Ecto neural progenitor cell (in vitro differentiated cells): ENCODE results near the gene MFRP.
A peak's percentile ranks its signal among the peaks of the same experiment; 100 is the strongest.

Source experiments
- DNase-seq: peaks from one replicate; pipeline ENCODE4 v3.0.0-alpha.2; 2018; ENCODE audit warnings: low spot score

Gene MFRP

GRCh38 chr11:119359365-119360214, 13.1 kb upstream of the MFRP start:
- no peak for DNase-seq

DNA sequence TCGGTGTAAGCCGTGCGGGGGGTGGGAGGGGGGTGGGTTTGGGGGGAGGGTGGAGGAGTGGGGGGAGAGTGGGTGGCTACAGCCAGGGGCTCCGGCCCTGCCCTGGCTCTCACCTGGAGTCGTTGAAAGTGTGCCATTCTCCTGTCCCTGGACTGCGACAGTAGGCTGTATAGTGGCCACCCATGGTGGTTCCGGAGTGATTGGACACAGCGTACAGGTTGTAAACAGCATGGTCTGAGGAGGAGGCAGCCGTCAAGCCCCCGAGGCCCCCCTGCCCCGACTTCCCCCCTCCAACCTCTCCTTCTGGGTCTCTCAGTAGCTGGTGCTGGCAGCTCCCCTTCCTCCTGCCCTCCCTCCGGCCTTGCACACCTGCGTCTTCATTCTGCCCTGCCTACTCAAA, 10.6 kb upstream of the MFRP start:
- no peak for DNase-seq

DNA sequence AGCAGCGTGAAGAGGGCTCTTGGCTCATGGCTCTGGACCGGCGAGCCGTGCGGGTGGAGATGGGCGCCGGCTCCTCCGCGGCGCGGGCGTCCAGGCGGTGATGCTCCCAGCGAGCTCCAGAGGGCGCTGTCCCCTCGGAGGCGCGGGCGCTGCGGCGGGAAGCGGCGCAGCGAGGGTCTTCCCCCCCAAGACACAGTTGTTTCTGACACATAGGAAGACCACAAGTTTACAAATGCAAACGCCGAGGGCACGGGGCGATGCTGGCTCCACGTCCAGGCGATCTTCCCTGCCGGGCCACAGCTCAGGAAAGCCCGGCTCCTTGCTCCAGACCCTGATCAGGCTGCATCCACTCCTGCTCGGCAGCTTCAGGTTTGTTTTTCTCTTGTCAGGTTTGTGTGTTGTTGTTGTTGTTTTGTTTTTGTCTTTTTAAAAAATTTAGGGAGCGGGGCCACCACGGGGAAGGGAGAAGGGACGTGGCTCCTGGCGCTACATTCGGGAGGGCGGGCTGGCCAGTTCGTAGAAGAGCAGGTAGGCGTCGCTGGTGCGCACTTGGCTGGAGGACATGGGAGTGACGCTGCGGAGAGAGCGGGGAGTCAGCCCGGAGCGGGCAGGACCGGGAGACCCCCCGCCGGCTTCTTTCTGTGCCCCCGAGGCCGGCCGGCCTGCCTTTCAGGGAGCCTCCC, 10.0 kb upstream of the MFRP start:
- peak; percentile 89 for DNase-seq

- no peak for DNase-seq
Observed at GRCh38 chr11:119355091-119355843, 8.8 kb upstream of the MFRP start.

GRCh38 chr11:119352857-119353260, 6.4 kb upstream of the MFRP start:
- DNase-seq: no peak

GRCh38 chr11:119351232-119351631, 4.7 kb upstream of the MFRP start:
- no peak for DNase-seq

GRCh38 chr11:119350302-119350701, 3.8 kb upstream of the MFRP start:
- DNase-seq: no peak

DNA sequence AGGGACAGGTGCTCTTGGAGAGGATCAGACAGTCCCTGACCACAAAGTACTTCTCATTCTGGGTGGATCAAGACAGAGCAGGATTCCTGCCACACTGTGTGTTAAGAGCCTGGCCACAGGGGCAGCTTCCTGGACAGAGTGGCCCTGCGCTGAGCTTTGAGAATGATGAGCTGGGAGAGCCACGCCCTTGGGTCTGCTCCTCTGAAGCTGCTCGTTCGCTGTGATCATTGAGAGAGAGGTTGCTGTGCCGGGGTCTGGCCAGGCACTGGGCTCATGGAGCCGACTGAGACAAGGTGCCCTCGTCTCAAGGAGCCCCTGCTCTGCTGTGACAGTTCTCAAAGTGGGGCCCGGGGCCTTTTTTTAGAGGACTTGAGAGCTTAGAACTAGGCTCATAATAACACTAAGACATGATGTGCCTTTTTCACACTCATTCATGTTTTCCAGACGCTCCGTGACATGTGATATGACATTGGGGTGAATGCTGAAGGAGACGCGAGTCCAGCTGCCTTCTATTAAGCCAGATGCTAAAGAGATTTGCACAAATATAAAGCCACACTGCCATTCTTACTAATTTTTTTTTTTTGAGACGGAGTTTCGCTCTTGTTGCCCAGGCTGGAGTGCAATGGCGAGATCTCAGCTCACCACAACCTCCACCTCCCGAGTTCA, 1.6 kb upstream of the MFRP start:
- DNase-seq: no peak

- DNase-seq: no peak
Observed at GRCh38 chr11:119347242-119347641, 737 bp upstream of the MFRP start.

- DNase-seq: no peak
Observed at GRCh38 chr11:119345685-119346084, 820 bp downstream of the MFRP start.

GRCh38 chr11:119344291-119345010, 2.1 kb downstream of the MFRP start:
- no peak for DNase-seq

DNA sequence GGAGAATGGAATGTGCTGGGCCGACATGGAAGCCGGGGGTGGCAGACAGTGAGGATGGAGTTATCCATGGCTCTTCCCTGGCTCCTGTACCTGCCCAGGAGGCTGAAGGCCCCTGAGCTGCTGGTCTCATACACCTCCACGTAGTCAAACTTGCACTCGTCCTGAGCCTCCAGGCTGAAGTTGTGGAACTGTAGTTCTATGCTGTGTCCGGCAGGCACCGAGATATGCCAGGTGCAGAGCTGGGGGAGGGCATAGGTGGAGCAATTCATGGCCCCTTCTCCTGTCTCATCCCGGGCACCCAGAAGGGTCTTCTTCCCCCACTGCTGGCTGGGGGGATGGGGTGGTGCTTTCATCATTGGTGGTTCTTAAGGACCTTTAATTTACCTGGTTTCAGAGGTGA, 2.8 kb downstream of the MFRP start:
- DNase-seq: no peak

DNA sequence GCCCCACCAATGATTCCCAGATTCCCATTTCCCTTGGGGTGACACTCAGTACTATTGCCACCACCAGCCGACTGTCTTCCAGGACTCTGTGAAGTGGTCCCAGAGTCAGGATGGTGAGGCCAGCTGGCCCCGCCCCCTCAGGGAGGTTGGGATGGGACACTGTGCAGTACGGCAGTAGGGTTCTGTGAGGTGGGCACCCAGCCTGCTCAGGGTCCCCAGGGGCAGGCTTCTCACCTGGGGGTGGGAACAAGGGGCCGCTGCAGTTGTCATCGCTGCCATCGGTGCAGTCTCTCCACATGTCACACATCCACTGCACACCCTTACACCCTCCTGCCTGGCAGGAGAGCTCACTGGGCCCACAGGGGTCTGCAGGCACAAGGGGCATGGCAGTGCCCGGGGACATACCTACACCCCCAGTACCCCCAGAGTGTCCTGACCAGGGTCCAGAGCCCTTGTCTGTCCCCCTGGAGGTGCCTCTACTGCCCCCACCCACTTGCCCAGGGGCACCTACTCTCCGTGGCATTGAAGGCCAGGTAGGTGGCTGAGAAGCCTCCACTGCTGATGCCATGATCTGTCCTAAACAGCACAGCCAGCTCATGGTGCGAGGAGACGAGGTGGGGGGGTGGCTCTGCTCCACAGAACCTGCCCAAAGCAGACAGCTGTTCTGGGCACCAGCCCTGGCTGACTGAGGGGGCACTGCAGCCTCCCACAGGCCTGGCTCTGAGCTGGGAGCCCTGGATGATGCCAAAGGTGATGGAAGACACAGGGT, 4.0 kb downstream of the MFRP start:
- DNase-seq: no peak

DNA sequence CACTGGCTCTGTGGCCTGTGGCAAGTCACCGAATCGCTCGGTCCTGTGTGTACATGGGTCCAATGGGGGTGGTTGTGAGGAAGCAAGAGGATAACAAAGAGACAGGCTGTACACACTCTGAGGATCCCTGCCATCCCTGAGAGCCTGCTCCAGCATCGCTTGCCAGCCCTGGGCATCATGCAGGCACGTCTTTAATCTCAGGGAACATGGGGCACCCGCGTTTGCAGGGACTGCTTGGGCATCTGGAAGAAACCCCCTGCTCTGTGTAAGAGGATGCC, 4.5 kb downstream of the MFRP start:
- no peak for DNase-seq

DNA sequence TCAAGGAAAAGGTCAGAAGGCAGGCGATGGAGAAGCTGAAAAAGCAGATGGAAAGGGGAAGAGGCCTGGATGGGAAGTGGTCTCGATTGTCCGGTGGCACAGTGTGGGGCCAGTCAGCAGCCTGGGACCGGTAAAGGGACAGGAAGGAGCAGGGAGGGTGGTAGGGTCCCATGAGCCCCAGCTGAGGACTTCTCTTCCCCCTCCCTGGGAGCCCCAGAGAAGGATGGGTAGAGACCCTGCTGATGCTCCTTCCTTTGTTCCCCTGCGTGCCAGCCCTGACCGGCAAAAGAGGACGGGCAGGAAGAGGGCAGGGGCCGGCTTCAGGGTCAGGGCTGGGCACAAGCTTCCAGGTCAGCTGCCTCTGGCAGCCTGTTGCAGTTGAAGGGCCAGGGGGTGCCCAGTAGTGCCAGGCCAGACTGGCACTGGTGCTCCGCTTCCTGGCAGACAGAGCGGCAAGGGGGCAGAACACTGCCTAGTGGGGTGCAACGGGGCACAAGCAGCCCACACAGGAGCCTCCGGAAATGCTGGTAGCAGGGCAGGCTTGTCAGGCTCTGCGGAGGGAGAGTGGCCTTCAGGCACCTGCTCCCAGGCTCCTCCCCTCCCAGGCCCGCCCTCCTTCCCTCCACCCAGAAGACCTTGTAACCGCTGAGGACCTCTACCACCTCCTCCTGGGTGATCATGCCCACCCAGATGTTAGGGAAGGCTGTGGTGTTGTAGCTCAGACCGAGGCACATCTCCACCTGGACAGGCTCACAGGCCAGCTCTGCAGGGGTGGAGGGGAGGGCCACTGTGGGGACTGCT, 5.1 kb downstream of the MFRP start:
- no peak for DNase-seq

GRCh38 chr11:119340335-119341221, 5.9 kb downstream of the MFRP start, which contains the start of gene C1QTNF5:
TSS of gene C1QTNF5 (minus strand) at chr11:119340883. CDS start at chr11:119340397, 486 bp downstream.
- peak; percentile 72 for DNase-seq

- peak; percentile 93 for DNase-seq
Observed at GRCh38 chr11:119339589-119340334, 6.7 kb downstream of the MFRP start.

GRCh38 chr11:119338965-119339588, 7.4 kb downstream of the MFRP start:
- DNase-seq: no peak
